Liver (tissue), 9 donors: ENCODE measurements around the gene PLA2G7. TPM values are rescaled to one million over a fixed set of nuclear protein-coding genes. Genes with fewer than 3 reads are reported as not detected.

Source experiments
- DNase-seq: peaks from one replicate; pipeline ENCODE4 v3.0.0-alpha.2; 2017; ENCODE audit warnings: low spot score
- H3K27ac ChIP-seq, 2 donors: one replicate each; pipeline ENCODE4 v1.7.0; 2013; ENCODE audit warnings: inconsistent platforms in 2 of 2, low read length in 2 of 2, control low read depth in 1 of 2, low read depth in 1 of 2, mild to moderate bottlenecking in 1 of 2
- H3K27me3 ChIP-seq, 4 donors: one replicate each; pipeline versions ENCODE4 v1.6.1 to v1.7.0; 2013; ENCODE audit warnings: low read length in 3 of 4, inconsistent platforms in 1 of 4, mild to moderate bottlenecking in 1 of 4, moderate library complexity in 1 of 4; ENCODE audit not compliant: control insufficient read depth in 4 of 4, insufficient read depth in 4 of 4
- H3K36me3 ChIP-seq, 4 donors: one replicate each; pipeline versions ENCODE4 v1.6.1 to v1.7.0; 2013; ENCODE audit warnings: low read length in 3 of 4, mild to moderate bottlenecking in 3 of 4, low read depth in 1 of 4, moderate library complexity in 1 of 4; ENCODE audit not compliant: control insufficient read depth in 4 of 4, insufficient read depth in 3 of 4
- H3K4me1 ChIP-seq, 4 donors: one replicate each; pipeline versions ENCODE4 v1.6.1 to v1.7.0; 2013; ENCODE audit warnings: low read length in 3 of 4, mild to moderate bottlenecking in 3 of 4, moderate library complexity in 1 of 4; ENCODE audit not compliant: control insufficient read depth in 4 of 4, insufficient read depth in 4 of 4
- H3K4me3 ChIP-seq, 3 donors: one replicate each; pipeline versions ENCODE4 v1.6.1 to v1.7.0; 2013; ENCODE audit warnings: low read length in 3 of 3, control low read depth in 1 of 3, low read depth in 1 of 3, mild to moderate bottlenecking in 1 of 3
- H3K9ac ChIP-seq, 2 donors: one replicate each; pipeline ENCODE4 v1.7.0; 2013; ENCODE audit warnings: low read length in 2 of 2, mild to moderate bottlenecking in 2 of 2, moderate library complexity in 2 of 2, control low read depth in 1 of 2, low read depth in 1 of 2
- H3K9me3 ChIP-seq, 4 donors: one replicate each; pipeline versions ENCODE4 v1.6.1 to v1.7.0; 2013; ENCODE audit warnings: low read length in 3 of 4; ENCODE audit not compliant: control insufficient read depth in 4 of 4
- ATF3 ChIP-seq: IDR thresholded peaks from 2 replicates; pipeline ENCODE4 v1.6.1; 2016; ENCODE audit warnings: antibody characterized with exemption
- CTCF ChIP-seq: fragments of 150-350 bp; IDR thresholded peaks from 2 replicates; pipeline ENCODE4 v1.5.1; 2017; ENCODE audit warnings: improper control_type of control experiment, low read depth, low read length; ENCODE audit not compliant: missing input control
- FOXA1 ChIP-seq: IDR thresholded peaks from 2 replicates; pipeline ENCODE4 v1.6.1; 2016; ENCODE audit warnings: antibody characterized with exemption
- HNF4A ChIP-seq, 2 donors: conservative IDR thresholded peaks; 2 replicates each; pipeline ENCODE4 v1.6.1; 2016; ENCODE audit warnings: antibody characterized with exemption in 2 of 2, mild to moderate bottlenecking in 2 of 2
- JUND ChIP-seq, 2 donors: IDR thresholded peaks; 2 replicates each; pipeline ENCODE4 v1.6.1; 2016; ENCODE audit warnings: antibody characterized with exemption in 2 of 2
- REST ChIP-seq: IDR thresholded peaks from 2 replicates; pipeline ENCODE4 v1.6.1; 2016; ENCODE audit warnings: antibody characterized with exemption, mild to moderate bottlenecking
- RXRA ChIP-seq, 2 donors: IDR thresholded peaks; 2 replicates each; pipeline ENCODE4 v1.6.1; 2017 to 2018; ENCODE audit warnings: antibody characterized with exemption in 2 of 2, mild to moderate bottlenecking in 1 of 2
- TAF1 ChIP-seq: conservative IDR thresholded peaks from 2 replicates; pipeline ENCODE4 v1.6.1; 2016; ENCODE audit warnings: antibody characterized with exemption, mild to moderate bottlenecking
- ZBTB33 ChIP-seq: IDR thresholded peaks from 2 replicates; pipeline ENCODE4 v1.6.1; 2016; ENCODE audit warnings: antibody characterized with exemption
- WGBS: extraction: QIAGEN DNeasy Blood & Tissue Kit; methylation state at CpG from one replicate; pipeline ENCODE4 v1.1.7; 2013; 5-methylcytosine and 5-hydroxymethylcytosine counted together
- polyA plus RNA-seq, 2 donors: library from polyadenylated mRNA; stranded (reverse) in 1 of 2; unstranded in 1 of 2; fragments of 200-250 nt in 1 of 2; fragments of >200 nt in 1 of 2; fragmentation: Nextera tagmentation in 1 of 2; extraction: Ambion mirVana in 1 of 2; gene quantifications; one replicate each; pipeline versions ENCODE4 v1.2.1 to v1.2.3, GENCODE V29; 2013 to 2015
- total RNA-seq, 2 donors: library from RNA; depleted of rRNA; stranded (reverse); fragments of >200 nt; gene quantifications; one replicate each; pipeline ENCODE4 v1.2.3, GENCODE V29; 2014
- donor health status: healthy.
- donor health status: healthy.
- donor health status: healthy.
- donor health status: healthy.
- donor health status: healthy.

Gene PLA2G7
- total and polyA plus RNA-seq, 4 donors = 0.35 to 24.7 (median 1.3) TPM

- Histone ChIP-seq H3K9me3 (no peaks in the 10 kb centered on the region), H3K4me3 (no peak overlapping the region), H3K36me3 (no peaks in the 10 kb centered on the region), H3K27me3 (no peaks in the 10 kb centered on the region), H3K4me1 (no peaks in the 10 kb centered on the region), H3K9ac (no peak overlapping the region), H3K27ac (no peak overlapping the region)
- WGBS = 98% methylated on average over 5 of the region's 5 CpGs
- no peak for TF ChIP-seq ZBTB33
- TF ChIP-seq RXRA (IDR thresholded peaks at IDR 0.05) = no peak
- no peak for TF ChIP-seq JUND (IDR thresholded peaks at IDR 0.05)
- no peak for DNase-seq
Observed at GRCh38 chr6:46748940-46749503, 13.8 kb upstream of the PLA2G7 start.

GRCh38 chr6:46746696-46747095, 11.5 kb upstream of the PLA2G7 start, which contains the start of gene ANKRD66:
Gene ANKRD66, plus strand, starts transcription at chr6:46746933. Its CDS starts 5,016 bp downstream, at chr6:46751949.
- TF ChIP-seq TAF1 = no peak
- TF ChIP-seq REST = no peak
- no peak for TF ChIP-seq FOXA1
- TF ChIP-seq ATF3 = no peak
- TF ChIP-seq RXRA (IDR thresholded peaks at IDR 0.05) = no peak
- no peak for TF ChIP-seq CTCF
- TF ChIP-seq HNF4A (conservative IDR thresholded peaks at IDR 0.05) = no peak
- H3K27me3 ChIP-seq = no peaks in the 10 kb centered on the region
- 86% methylated on average over 1 of the region's 1 CpG for WGBS

More at GRCh38 chr6:46746696-46747095, 11.5 kb upstream of the PLA2G7 start, which contains the start of gene ANKRD66:
- H3K36me3 ChIP-seq = no peaks in the 10 kb centered on the region
- no peaks in the 10 kb centered on the region for H3K4me1 ChIP-seq
- no peak within 1 kb of the TSS for H3K4me3 ChIP-seq
- no peak for DNase-seq
- H3K9me3 ChIP-seq = no peaks in the 10 kb centered on the region
- H3K27ac ChIP-seq = no peak within 1 kb of the TSS
- H3K9ac ChIP-seq = no peak within 1 kb of the TSS
